Colonic mucosa (tissue), 4 donors: ENCODE measurements around the gene ARMC8. TPM values are rescaled to one million over a fixed set of nuclear protein-coding genes. Genes with fewer than 3 reads are reported as not detected.

Source experiments
- DNase-seq: peaks from one replicate; pipeline ENCODE4 v3.0.0-alpha.2; 2020
- H3K27ac ChIP-seq: fragments of 200-600 bp; one replicate; pipeline ENCODE4 v1.8.0; 2021
- H3K27me3 ChIP-seq: fragments of 200-600 bp; one replicate; pipeline ENCODE4 v1.8.0; 2021
- H3K36me3 ChIP-seq: fragments of 200-600 bp; one replicate; pipeline ENCODE4 v1.8.0; 2021
- H3K4me1 ChIP-seq: fragments of 200-600 bp; one replicate; pipeline ENCODE4 v1.8.0; 2021; ENCODE audit warnings: mild to moderate bottlenecking
- H3K4me3 ChIP-seq: fragments of 200-600 bp; one replicate; pipeline ENCODE4 v1.8.0; 2021
- H3K9ac ChIP-seq, 2 donors: one replicate each; pipeline ENCODE4 v1.7.0; 2013; ENCODE audit warnings: control low read depth in 2 of 2, low read depth in 2 of 2, low read length in 2 of 2
- H3K9me3 ChIP-seq: fragments of 200-600 bp; one replicate; pipeline ENCODE4 v1.8.0; 2021
- CTCF ChIP-seq: fragments of 200-600 bp; IDR thresholded peaks from one replicate; pipeline ENCODE4 v1.8.0; 2022; ENCODE audit warnings: antibody characterized with exemption, mild to moderate bottlenecking
- intact Hi-C: fragments of 100-400 bp; cut with DNase I; formaldehyde crosslinking; loops from one replicate; pipeline ENCODE4 v1.14.1; 2022
- total RNA-seq, 2 donors: library from RNA; stranded (reverse); fragmentation: NEBNext Ultra II Directional in 1 of 2; extraction: Animal tissue kit (Norgen Biotek cat#: 25700) in 1 of 2; gene quantifications; one replicate each; pipeline ENCODE4 v1.2.1, GENCODE V29; 2021
- donor health status: healthy.
- donor health status: DM: no; HTN: no; CAD: no.
- donor health status: DM: no; HTN: no; CAD: no.

ARMC8 gene
- total RNA-seq, 2 donors from 2014 or later = 29.9 to 35.0 TPM

DNA sequence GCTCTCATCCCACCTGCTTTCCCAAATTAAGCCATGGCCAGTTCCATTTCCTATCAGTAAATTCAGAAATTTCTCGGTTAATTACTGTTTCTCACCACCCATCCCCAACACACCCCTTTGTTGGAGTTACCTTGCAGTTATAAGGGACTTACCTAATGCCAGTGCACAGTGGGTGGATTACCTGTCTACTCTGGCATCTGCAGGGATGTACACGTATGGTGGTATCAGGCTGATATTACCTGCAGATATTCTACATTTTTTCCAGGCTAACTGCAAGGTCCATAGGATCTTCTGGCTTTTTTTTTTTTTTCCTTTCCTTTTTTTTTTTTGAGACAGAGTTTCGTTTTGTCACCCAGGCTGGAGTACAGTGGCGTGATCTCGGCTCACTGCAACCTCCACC, 153.4 kb downstream of the ARMC8 start:
- TF ChIP-seq CTCF = no peak
- Histone ChIP-seq H3K4me3 (no peak overlapping the region), H3K36me3 (no peaks in the 10 kb centered on the region), H3K9me3 (no peaks in the 10 kb centered on the region), H3K27me3 (no peaks in the 10 kb centered on the region), H3K27ac (no peak overlapping the region), H3K4me1 (no peaks in the 10 kb centered on the region), H3K9ac (no peak overlapping the region)
- no peak for DNase-seq
- intact Hi-C loops = no loop called here

DNA sequence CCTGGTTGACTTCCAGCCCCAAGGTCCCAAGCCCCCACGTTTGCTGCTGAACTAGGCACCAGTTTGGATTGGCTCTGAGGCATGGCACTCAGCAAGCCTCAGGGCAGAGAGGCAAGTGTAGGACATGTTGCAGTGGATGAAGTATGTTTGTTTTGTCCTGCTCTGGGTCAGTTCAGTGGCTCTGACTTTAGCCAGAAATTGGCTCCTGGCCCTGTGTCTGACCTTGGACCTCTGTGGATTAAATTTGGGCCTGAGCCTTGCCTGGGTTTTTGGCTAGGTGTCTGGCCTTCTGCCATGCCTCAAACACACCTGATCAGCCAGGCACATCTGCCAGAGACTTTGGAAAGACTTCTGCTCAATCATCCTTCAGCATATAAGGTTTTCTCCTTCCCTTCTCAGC, 157.7 kb downstream of the ARMC8 start:
- Histone ChIP-seq H3K4me3 (no peak overlapping the region), H3K4me1 (no peaks in the 10 kb centered on the region), H3K9me3 (no peaks in the 10 kb centered on the region), H3K27ac (no peak overlapping the region), H3K27me3 (peaks cover 3% of the 10 kb centered on the region), H3K36me3 (no peaks in the 10 kb centered on the region), H3K9ac (no peak overlapping the region)
- no peak for DNase-seq
- no peak for TF ChIP-seq CTCF
- intact Hi-C loops = no loop called here

Other genes with a start within 250 kb of the ARMC8 start
- under 1 TPM; 0.11 to 0.44 TPM for gene CLDN18, start 177.1 kb upstream of the ARMC8 start, total RNA-seq
- gene DZIP1L, start 71.7 kb upstream of the ARMC8 start, total RNA-seq = under 1 TPM; 0.69 to 0.89 TPM
- not detected for gene A4GNT, start 54.9 kb upstream of the ARMC8 start, total RNA-seq
- 10 to 100 TPM; 10.5 to 18.7 TPM for gene DBR1, start 12.4 kb upstream of the ARMC8 start, total RNA-seq
- not detected for gene NME9, start 142.6 kb downstream of the ARMC8 start, total RNA-seq
- gene MRAS, start 161.3 kb downstream of the ARMC8 start, total RNA-seq = 1 to 10 TPM; 2.2 to 4.5 TPM
- 1 to 10 TPM in 1 of 2 donors, under 1 TPM in 1; 0.89 to 1.2 TPM for gene ESYT3, start 247.3 kb downstream of the ARMC8 start, total RNA-seq